DND-41 (cell line): ENCODE measurements around the gene XXYLT1.

Experiments used
- CTCF ChIP-seq: IDR thresholded peaks from 2 replicates; pipeline ENCODE4 v1.5.1; 2012; ENCODE audit warnings: borderline replicate concordance, low read length, moderate library complexity, mild to moderate bottlenecking; ENCODE audit not compliant: poor library complexity, severe bottlenecking; ENCODE audit errors: extremely low read depth
- EZH2 ChIP-seq: IDR thresholded peaks from 3 replicates; pipeline ENCODE4 v1.6.1; 2012; ENCODE audit warnings: borderline replicate concordance, low read depth, mild to moderate bottlenecking, moderate library complexity, low read length, inconsistent platforms; ENCODE audit not compliant: severe bottlenecking

- TF ChIP-seq CTCF (no peak), EZH2 (no peak)
Measured at GRCh38 chr3:195040094-195040493, 230.9 kb downstream of the XXYLT1 start.
